ENCODE measurements around the gene MYL1. TPM values are rescaled to one million over a fixed set of nuclear protein-coding genes. Genes with fewer than 3 reads are reported as not detected.
A peak's percentile ranks its signal among the peaks of the same experiment; 100 is the strongest.

Gene MYL1
- total and polyA plus RNA-seq, 2 donors from 2014 or later = not detected

GRCh38 chr2:210259687-210260086 lies 55.3 kb downstream of the MYL1 start:
- Histone ChIP-seq H3K9me3 (ENCODE audit: control insufficient read depth in 2 of 3, insufficient read depth in 1 of 3, low read length in 3 of 3) (no peaks in the 10 kb centered on the region), H3K27me3 (ENCODE audit: control insufficient read depth, insufficient read depth, low read length) (no peaks in the 10 kb centered on the region), H3K4me3 (ENCODE audit: low read length in 3 of 3) (no peak overlapping the region), H3K36me3 (ENCODE audit: control insufficient read depth in 2 of 3, insufficient read depth in 3 of 3, low read length in 3 of 3) (no peaks in the 10 kb centered on the region), H3K27ac (ENCODE audit: low read depth in 2 of 2, low read length in 2 of 2) (no peak overlapping the region), H3K9ac (ENCODE audit: low read length in 3 of 3) (no peak overlapping the region), H3K4me1 (ENCODE audit: control insufficient read depth in 2 of 3, insufficient read depth in 2 of 3, low read depth in 1 of 3, low read length in 3 of 3) (no peaks in the 10 kb centered on the region)
- TF ChIP-seq, protein P1, sequence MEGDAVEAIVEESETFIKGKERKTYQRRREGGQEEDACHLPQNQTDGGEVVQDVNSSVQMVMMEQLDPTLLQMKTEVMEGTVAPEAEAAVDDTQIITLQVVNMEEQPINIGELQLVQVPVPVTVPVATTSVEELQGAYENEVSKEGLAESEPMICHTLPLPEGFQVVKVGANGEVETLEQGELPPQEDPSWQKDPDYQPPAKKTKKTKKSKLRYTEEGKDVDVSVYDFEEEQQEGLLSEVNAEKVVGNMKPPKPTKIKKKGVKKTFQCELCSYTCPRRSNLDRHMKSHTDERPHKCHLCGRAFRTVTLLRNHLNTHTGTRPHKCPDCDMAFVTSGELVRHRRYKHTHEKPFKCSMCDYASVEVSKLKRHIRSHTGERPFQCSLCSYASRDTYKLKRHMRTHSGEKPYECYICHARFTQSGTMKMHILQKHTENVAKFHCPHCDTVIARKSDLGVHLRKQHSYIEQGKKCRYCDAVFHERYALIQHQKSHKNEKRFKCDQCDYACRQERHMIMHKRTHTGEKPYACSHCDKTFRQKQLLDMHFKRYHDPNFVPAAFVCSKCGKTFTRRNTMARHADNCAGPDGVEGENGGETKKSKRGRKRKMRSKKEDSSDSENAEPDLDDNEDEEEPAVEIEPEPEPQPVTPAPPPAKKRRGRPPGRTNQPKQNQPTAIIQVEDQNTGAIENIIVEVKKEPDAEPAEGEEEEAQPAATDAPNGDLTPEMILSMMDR (IDR thresholded peaks at IDR 0.05; ENCODE audit: borderline replicate concordance, extremely low read depth, insufficient read depth) = no peak
- no peak for DNase-seq
- intact Hi-C loops (cut with DNase I) = no loop called here
- no peak for FAIRE-seq

DNA sequence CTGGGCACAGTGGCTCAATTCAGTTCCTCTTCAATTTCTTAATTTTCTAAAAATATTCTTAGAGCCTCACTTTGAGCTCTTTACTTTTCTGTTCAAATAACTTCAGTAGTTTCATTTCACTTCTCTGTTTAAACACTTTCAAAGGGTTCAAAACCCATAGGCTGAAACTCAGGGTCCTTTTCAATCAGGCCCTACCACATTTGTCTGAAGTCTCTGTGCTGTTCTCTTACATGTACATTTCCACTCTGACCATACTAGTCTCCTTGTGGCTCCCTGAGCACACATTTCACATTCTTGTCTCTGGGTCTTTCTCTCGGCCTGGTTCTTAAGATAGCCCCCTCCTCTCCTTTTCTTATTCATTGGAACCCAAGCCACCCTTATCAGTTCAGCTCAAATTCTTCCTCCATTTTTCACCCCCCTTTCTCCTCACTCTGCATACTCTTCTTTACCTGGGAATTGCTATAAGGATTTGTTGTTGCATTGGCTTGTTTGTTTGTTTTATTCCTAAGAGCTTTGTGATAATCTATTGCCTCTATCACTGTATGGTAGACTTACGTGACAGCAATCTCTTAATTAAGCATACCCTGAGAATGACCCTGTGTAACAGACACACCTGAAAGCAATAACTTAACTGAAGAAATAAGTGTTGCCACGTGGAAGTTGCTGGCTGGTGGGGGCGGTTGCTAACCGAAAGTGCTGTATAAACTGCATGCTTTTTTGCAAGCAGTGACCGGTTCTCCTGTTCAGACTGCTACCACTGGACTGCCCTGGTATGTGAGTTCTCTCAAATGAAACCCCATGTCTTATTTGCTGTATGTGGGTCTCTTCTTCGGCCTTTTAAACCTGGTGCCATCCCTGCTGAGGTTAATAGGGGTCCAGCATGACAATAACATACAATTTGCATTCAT lies 62.0 kb downstream of the MYL1 start:
- intact Hi-C loops (cut with DNase I) = no loop called here

GRCh38 chr2:210250622-210251021 lies 64.4 kb downstream of the MYL1 start:
- H3K4me3 ChIP-seq (ENCODE audit: low read length in 3 of 3) = no peak overlapping the region
- H3K36me3 ChIP-seq (ENCODE audit: control insufficient read depth in 2 of 3, insufficient read depth in 3 of 3, low read length in 3 of 3) = no peaks in the 10 kb centered on the region
- no peaks in the 10 kb centered on the region for H3K4me1 ChIP-seq (ENCODE audit: control insufficient read depth in 2 of 3, insufficient read depth in 2 of 3, low read depth in 1 of 3, low read length in 3 of 3)
- no peak overlapping the region for H3K9ac ChIP-seq (ENCODE audit: low read length in 3 of 3)
- no peaks in the 10 kb centered on the region for H3K27me3 ChIP-seq (ENCODE audit: control insufficient read depth, insufficient read depth, low read length)
- DNase-seq = no peak
- H3K9me3 ChIP-seq (ENCODE audit: control insufficient read depth in 2 of 3, insufficient read depth in 1 of 3, low read length in 3 of 3) = no peaks in the 10 kb centered on the region
- no peak for FAIRE-seq
- TF ChIP-seq, protein P1 (IDR thresholded peaks at IDR 0.05; ENCODE audit: borderline replicate concordance, extremely low read depth, insufficient read depth) = no peak
- H3K27ac ChIP-seq (ENCODE audit: low read depth in 2 of 2, low read length in 2 of 2) = no peak overlapping the region
- intact Hi-C loops (cut with DNase I) = no loop called here

More for the DNA sequence above, 62.0 kb downstream of the MYL1 start:
- Histone ChIP-seq H3K27me3 (ENCODE audit: control insufficient read depth, insufficient read depth, low read length) (no peaks in the 10 kb centered on the region), H3K9me3 (ENCODE audit: control insufficient read depth in 2 of 3, insufficient read depth in 1 of 3, low read length in 3 of 3) (no peaks in the 10 kb centered on the region), H3K36me3 (ENCODE audit: control insufficient read depth in 2 of 3, insufficient read depth in 3 of 3, low read length in 3 of 3) (no peaks in the 10 kb centered on the region), H3K4me1 (ENCODE audit: control insufficient read depth in 2 of 3, insufficient read depth in 2 of 3, low read depth in 1 of 3, low read length in 3 of 3) (no peaks in the 10 kb centered on the region), H3K27ac (ENCODE audit: low read depth in 2 of 2, low read length in 2 of 2) (no peak overlapping the region), H3K9ac (ENCODE audit: low read length in 3 of 3) (no peak overlapping the region), H3K4me3 (ENCODE audit: low read length in 3 of 3) (no peak overlapping the region)
- TF ChIP-seq, protein P1 (IDR thresholded peaks at IDR 0.05; ENCODE audit: borderline replicate concordance, extremely low read depth, insufficient read depth) = no peak
- peak in 1 of 5 donors; percentile 5 for DNase-seq
- no peak for FAIRE-seq

Other genes starting within 250 kb of the MYL1 start
- gene KANSL1L, start 143.8 kb downstream of the MYL1 start, total RNA-seq = 65.4 TPM
- gene KANSL1L, start 143.8 kb downstream of the MYL1 start, polyA plus RNA-seq (ENCODE audit: insufficient read depth, low read depth, low replicate concordance) = 11.6 TPM
- gene ACADL, start 89.7 kb downstream of the MYL1 start, total RNA-seq = 21.1 TPM
- gene ACADL, start 89.7 kb downstream of the MYL1 start, polyA plus RNA-seq (ENCODE audit: insufficient read depth, low read depth, low replicate concordance) = 15.7 TPM
- gene LANCL1, start 161.6 kb upstream of the MYL1 start, total RNA-seq = 47.4 TPM
- gene LANCL1, start 161.6 kb upstream of the MYL1 start, polyA plus RNA-seq (ENCODE audit: insufficient read depth, low read depth, low replicate concordance) = 28.0 TPM
- gene CPS1, start 241.4 kb upstream of the MYL1 start, total RNA-seq = 6.7 TPM
- gene CPS1, start 241.4 kb upstream of the MYL1 start, polyA plus RNA-seq (ENCODE audit: insufficient read depth, low read depth, low replicate concordance) = 6.7 TPM